GM10847 (cell line): ENCODE results near the gene NPRL2.

Experiments
- POLR2A ChIP-seq: IDR thresholded peaks from 2 replicates; pipeline ENCODE4 v1.6.1; 2011; ENCODE audit not compliant: insufficient read length; ENCODE audit errors: extremely low read depth

NPRL2 gene

GRCh38 chr3:50297896-50298725 is 52.5 kb downstream of the NPRL2 start:
- no peak for TF ChIP-seq POLR2A

GRCh38 chr3:50297384-50297775 is 53.2 kb downstream of the NPRL2 start:
- TF ChIP-seq POLR2A, result no peak
